Hematopoietic multipotent progenitor cell treated with erythropoietin and hydrocortisone succinate and interleukin-3 and kit ligand, for 15 days (in vitro differentiated cells): Measurements from ENCODE around the gene PHACTR2.
"Not testable (repeated sequence)": the region's sequence is repeated elsewhere in the genome, so short reads cannot be mapped to it uniquely, and the experiment has no call there.

ENCODE experiments used
- DNase-seq: peaks from one replicate; pipeline ENCODE4 v3.0.0-alpha.2; 2015; ENCODE audit warnings: low spot score

Gene PHACTR2

DNA sequence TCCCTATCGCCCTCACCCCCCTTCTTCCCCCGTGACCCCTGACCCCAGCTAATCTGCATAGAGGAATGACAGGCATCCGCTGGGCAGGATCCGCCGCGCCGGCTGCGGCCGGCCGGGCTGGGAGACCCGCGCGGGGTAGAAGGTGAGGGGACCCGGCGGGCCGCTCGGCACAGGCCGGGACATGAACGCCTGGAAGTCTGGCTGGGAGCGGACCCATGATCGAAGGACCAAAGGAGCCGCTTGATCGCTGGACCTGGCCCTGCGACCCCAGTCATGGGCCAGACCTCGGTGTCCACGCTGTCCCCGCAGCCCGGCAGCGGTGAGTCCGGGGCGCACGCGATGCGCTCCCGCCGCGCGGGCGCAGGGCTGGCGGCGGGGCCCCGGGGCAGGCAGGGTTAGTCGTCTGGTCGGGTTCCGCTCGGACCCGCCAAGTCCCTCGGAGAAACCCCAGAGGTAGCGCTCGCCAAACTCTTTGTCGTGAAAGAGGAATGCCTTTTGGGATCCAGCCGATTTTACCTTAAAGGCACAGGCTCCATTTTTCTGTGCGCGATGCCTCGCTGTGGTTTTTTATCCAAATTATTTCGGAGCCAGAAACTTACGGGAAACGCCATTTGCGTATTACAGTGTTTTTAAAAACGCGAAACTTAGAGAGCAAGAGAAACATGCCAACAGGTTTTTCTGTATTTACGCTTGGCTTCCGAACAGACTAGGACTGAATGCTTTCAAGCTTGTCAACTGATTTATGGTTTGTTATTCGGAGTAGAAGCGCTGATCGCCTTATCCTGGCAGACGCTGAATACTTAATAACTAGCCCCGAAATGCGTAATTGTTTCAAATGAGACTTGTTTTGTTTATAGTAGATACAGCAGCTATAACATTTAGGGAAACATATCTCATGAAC is at the start of gene PHACTR2:
TSS of gene PHACTR2 (plus strand) at position 75 of the 901 bp plus-strand sequence. CDS start at position 274, 199 bp downstream.
- DNase-seq = no peak

DNA sequence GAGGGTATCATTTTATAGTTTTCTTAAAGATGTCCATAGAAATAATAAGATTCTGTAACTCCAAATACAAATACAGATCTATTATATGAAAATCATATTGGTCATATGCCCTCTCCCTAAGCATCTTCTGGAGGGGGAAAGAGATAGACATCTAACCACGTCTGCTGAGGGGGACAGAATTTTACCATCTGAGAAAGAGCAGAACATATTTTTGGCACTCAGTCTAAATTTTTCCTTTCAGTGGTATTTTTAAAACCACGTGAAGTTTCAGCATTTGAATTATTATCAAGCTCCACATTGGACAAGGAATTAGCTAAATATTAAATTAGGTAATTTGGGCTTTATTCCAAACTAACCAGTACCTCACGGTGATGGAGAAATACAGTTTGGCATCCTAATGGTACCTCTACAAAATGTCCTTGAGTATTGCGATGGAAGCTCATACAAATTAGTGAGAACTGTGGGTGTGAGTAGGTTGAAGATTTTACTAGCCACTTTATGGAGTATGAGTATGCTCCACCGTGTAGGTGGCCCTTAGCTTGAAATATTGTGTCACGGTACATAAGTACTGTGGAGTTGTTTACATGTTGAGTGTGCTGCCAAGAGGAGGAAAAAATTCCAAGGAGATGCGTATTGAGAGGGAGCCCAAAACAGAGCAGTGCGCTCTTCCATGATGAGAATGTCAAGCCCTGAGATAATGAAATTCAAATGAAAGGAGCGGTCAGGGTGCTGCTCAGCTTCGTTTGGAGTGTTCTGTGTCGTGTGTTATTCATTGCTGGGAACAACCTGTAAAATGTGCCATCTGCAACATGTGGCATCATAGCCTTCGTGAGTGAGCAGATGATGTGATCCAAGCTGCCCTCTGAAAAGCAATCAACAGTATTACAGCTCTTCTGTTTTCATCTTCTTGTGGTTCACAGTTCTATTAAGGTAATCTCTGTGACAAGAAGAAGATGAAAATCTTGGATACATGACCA is 48.4 kb upstream of the PHACTR2 start:
- no peak for DNase-seq

DNA sequence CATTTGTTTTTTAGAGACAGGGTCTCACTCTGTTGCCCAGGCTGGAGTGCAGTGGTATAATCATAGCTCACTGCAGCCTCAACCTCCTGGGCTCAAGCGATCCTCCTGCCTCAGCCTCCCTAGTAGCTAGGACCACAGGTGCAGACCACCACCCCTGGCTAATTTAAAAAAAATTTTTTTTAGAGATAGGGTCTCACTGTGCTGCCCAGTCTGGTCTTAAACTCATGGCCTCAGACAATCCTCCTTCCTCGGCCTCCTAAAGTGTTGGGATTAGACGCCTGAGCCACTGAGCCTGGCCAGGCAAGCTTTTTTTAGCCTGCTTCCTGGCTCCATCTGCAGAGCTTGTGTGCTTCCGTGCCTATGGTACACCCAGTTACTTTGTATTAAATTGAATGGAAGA is 46.6 kb upstream of the PHACTR2 start:
- DNase-seq = not testable (repeated sequence)

DNA sequence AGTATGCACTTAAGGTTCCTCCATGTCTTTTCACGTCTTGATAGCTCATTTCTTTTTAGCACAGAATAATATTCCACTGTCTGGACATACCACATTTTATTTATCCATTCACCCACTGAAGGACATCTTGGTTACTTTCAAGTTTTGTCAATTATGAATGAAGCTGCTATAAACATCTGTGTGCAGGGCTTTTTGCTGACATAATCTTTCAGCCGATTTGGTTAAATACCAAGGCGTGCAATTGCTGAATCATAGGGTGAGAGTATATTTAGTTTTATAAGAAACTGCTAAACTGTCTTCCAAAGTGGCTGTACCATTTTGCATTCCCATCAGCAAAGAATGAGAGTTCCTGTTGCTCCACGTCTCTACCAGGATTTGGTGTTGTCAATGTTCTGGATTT is 44.9 kb upstream of the PHACTR2 start:
- no peak for DNase-seq

DNA sequence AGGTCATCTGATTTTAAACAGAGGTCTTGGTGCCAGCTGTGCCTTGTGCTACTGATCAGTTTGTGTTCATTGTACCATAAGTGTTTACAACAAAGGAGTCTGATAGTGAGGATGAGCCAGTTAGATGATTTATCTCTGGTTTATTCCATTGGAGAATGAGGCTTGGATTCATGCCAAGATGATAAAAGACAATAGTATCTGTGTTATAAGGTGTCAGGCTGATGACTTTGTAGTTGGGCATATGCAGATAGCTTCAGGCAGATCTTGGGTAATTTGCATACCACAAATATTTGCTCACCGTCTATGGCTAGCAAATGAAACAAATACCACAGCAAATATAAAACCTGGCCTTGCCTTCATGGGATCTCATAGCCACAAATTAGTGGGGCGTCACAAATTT is 43.3 kb upstream of the PHACTR2 start:
- DNase-seq = no peak

DNA sequence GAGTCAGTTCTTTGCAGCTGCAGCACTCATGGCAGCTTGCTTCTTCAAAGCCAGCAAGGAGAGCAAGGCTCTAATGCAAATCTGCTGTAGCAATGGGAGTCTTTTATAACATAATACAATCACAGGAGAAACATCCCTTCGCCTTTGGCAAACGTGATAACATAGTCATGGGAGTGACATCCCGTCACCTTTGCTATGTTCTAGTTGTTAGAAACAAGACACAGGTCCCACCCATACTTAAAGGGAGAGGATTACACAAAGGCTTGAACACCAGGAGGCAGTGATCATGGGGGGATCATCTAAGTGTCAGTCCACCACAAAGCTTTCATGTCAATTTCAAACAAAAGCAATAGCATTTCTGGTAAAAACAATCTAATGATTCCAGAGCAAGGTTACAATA is 40.1 kb upstream of the PHACTR2 start:
- no peak for DNase-seq

DNA sequence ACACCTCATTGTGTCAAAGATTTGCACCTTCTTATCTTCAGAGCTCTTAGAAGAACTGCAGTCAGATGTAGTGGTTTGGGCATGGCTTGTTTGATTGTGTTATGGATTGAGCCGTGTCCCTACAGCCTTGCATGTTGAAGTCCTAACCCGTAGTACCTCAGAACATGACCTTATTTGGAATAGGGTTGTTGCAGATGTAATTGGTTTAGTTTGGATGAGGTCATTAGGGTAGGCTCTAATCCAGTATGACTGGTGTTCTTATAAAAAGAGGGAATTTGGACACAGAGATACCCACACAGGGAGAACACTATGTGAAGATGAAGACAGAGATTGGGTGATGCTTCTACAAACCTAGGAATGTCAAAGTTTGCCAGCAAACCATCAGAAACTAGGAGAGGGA is 35.4 kb upstream of the PHACTR2 start:
- no peak for DNase-seq

DNA sequence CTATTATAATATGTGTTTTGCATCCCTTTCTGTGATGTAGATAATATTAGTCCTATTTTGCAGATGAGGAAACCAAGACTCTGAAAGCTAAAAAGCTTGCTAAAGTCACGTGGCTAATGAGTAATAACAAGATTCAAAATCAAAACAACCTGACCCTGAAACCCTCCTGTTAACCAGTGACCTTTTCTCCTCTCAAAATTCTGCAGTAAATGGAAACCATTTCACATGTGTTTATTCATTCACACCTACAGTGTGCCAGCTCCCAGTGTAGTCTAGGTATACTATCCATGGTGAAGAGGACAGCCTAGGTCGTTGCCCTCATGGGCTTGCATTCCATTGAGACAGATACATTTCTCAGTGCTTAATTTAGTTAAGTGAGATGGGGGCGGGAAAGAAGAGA is 30.6 kb upstream of the PHACTR2 start:
- DNase-seq = no peak

DNA sequence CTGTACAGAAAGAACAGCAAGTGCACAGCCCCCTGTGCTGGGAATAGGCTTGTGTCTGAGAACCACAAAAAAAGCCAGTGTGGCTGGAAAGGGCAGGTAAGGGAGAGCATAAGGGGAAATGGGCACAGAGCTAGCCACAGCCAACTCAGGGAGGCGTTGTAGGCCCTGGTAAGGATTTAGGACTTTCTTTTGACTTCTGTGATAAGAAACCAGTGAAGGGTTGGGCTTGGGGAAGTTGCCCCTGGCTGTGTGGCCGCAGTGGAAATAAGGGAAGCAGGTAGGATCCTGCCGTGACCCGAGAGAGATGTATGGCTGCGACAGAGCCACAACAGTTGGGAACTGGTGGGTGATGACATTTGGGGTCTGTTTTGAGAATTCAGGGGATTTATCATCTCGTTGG is 30.0 kb upstream of the PHACTR2 start:
- DNase-seq = no peak

DNA sequence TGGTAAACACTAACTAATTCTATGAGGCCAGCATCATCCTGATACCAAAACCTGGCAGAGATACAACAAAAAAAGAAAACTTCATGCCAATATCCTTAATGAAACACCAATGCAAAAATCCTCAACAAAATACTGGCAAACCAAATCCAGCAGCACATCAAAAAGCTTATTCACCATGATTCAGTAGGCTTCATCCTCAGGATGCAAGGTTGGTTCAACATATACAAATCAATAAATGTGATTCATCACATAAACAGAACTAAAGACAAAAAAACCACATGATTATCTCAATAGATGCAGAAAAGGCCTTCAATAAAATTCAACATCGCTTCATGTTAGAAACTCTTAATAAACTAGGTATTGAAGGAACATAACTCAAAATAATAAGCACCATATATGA is 28.4 kb upstream of the PHACTR2 start:
- DNase-seq = not testable (repeated sequence)

DNA sequence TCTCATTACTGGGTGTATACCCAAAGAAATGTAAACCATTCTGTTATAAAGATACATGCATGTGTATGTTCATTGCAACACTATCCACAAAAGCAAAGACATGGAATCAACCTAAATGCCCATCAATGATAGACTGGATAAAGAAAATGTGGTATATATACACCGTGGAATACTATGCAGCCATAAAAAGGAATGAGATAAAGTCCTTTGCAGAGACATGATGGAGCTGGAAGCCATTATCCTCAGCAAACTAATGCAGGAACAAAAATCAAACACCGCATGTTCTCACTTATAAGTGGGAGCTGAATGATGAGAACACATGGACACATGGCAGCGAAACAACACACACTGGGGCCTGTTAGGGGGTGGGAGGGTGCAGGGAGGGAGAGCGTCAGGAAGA is 26.4 kb upstream of the PHACTR2 start:
- DNase-seq = not testable (repeated sequence)

DNA sequence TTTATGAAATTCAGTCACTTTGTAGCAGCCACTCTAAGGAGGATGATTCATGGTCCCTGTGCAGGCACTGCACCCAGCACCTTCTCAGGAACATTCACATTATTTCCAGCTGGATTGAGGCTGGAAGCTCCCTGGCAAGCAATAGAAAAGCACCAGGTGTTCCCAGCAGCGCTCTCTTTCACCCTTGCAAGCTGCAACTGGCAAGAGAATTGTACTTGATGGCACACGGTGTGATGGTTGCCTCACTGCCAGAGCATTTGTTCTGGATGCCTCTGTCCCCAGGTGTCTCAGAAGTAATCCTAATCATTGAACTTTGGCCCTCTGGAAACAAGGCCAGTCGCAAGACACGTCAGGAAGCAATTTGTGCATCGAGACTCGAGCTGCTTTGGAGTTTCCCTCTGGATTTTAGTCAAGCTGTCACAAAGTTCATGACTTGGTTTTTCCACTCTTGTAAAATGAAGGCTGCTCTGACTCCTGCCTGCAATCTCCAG is 24.9 kb upstream of the PHACTR2 start:
- DNase-seq = no peak

DNA sequence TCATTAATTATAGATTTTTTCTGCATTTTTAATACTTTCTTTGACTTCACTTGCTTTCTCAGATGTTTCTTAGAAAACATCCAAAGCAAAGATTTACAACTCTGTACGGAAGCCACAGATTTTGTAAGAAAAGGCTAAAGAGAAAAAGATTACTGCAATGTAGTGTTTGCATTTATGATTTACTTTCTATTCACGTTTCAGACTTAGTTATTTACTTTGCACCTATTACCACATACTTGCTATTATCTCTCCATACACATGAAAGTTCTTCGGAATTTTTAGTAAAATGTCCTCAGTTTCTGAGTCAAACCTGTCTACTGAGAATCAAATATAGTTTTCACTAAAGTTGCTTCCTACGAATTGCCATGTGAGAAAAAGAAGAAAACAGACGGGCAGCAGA is 22.2 kb upstream of the PHACTR2 start:
- no peak for DNase-seq

DNA sequence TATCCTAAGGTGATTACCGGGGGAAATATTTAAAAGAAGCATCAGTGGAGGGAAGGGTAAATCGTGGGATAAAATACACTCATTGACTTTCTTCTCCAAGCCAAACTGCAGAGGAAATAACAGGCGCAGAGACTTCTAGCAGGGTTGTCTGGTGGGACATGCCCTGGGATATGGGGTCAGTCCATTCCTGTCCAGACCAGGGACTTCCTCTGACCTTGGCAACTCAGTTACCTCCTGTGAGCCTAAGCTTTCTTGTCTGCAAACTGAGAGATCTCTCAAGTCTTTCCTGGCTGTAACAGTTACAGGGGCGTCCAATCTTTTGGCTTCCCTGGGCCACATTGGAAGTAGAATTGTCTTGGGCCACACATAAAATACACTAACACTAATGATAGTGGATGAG is 21.7 kb upstream of the PHACTR2 start:
- no peak for DNase-seq

DNA sequence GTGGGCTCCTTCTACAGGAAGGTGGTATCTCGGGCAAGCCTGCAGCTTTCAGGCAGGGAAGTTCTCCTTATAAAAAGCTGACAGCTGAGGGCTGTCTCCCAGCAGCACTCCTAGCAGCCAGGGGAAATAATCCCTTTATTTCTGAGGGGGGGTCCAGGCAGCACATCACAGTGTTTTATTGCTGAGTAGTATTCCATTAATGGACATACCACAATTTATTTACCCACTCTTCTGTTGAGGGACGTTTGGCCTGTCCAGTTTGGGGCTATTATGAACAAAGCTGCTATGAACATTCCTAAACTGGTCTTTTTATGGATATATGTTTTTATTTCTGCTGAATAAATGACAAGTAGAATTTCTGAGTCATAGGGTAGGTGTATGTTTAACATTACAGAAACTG is 20.0 kb upstream of the PHACTR2 start:
- DNase-seq = no peak

DNA sequence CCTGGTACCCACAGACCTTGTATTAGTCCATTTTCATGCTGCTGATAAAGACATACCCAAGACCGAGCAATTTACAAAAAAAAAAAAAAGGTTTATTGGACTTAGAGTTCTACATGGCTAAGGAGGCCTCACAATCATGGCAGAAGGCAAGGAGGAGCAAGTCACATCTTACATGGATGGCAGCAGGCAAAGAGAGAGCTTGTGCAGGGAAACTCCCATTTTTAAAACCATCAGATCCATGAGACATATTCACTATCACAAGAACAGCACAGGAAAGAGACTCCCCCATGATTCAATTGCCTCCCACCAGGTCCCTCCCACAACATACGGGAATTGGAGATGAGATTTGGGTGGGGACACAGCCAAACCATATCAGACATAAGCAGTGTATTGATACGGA is 17.6 kb upstream of the PHACTR2 start:
- not testable (repeated sequence) for DNase-seq

DNA sequence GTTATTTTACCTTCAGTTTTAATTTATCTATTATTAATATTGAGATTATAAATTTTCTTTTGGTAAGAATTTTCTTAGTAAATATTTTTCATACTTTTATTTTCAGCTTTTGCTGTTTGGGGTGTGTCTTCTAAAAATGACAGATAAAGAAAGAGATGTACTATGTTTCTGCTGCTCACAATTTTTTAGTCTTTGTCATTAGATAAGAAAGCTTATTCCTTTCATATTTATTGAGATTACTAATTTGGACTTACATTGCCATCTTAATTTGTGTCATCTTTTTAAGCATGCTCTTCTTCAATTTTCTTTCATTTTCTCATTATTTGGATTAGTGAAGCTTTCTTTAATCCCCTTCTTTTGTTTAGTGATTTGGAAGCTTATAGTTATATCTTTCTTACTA is 13.6 kb upstream of the PHACTR2 start:
- no peak for DNase-seq

DNA sequence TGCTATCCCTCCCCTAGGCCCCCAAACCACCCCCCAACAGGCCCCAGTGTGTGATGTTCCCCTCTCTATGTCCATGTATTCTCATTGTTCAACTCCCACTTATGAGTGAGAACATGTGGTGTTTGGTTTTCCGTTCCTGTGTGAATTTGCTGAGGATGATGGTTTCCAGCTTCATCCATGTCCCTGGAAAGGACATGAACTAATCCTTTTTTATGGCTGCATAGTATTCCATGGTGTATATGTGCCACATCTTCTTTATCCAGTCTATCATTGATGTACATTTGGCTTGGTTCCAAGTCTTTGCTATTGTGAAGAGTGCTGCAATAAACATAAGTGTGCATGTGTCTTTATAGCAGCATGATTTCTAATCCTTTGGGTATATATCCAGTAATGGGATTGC is 11.8 kb upstream of the PHACTR2 start:
- not testable (repeated sequence) for DNase-seq

DNA sequence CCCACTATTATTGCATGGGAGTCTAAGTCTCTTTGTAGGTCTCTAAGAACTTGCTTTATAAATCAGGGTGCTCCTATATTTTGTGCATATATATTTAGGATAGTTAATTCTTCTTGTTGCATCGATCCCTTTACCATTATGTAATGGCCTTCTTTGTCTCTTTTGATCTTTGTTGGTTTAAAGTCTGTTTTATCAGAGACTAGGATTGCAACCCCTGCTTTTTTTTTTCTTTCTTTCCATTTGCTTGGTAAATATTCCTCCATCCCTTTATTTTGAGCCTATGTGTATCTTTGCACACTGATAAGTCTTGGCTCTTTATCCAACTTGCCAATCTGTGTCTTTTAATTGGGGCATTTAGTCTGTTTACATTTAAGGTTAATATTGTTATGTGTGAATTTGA is 8.3 kb upstream of the PHACTR2 start:
- DNase-seq = not testable (repeated sequence)

DNA sequence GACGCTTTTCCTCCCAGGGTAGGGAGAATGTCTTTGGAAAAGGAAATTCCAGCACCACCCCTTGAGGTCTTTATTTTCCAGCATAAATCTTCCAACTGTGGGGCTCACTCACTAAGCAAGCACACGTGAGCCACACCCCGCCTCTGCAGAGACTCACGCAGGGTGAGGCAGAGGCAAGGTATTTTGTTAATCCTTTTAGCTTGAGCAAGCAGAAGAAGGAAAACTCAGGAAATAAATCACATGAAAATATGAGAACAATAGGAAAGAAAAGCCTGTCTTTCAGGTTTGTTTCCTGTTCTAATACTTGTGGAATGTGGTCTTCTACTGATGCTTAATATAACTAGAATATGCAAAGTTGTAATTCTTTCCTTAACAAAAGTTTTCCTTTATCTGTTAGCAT is 4.1 kb upstream of the PHACTR2 start:
- DNase-seq = no peak

DNA sequence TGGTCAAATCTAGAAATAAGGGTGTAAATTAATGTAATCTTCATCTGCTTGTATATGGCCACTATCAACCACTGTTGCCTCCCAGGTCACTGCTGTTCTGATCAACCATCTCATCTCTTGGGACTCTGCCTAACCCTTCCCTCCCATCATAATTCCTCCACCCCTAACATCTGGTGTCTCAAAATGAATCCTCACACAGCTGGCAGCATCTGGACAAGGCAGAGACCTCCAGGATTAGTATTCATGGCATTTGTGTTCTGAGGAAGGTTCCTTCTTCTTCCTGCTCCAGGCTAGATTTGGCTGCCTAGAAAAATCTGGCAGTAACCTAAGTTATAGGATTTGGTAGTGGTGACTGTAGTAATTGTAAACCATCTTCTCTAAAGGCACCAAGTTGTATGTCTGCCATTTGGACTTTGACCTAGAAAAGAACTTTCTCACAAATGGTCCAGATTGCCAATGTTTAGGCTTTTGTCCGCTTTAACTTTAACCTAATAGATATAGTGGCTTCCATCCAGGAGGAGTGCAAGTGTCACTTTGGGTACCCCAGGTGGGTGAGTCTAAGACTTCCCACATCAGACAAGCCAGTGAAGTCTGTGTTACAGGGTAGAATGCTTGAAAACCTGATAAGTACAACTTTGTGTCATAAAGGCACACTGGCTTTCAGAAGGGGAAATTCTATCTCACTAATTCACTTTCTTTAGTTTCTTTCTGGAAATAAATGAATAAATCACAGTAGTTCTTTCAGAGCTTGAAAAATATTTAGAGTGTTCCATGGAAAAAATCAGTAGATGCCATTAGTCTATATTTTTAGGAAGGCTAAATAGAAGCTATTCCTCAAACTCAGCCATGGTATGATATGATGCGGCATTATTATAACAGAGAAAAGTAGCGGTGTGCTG is 3.0 kb upstream of the PHACTR2 start:
- DNase-seq = no peak
